Esophagus muscularis mucosa (tissue), 4 donors: ENCODE measurements around the gene ITPR1. TPM values are rescaled to one million over a fixed set of nuclear protein-coding genes. Genes with fewer than 3 reads are reported as not detected.

Source experiments
- DNase-seq: peaks from one replicate; pipeline ENCODE4 v3.0.0-alpha.2; 2017; ENCODE audit errors: extremely low spot score
- H3K27ac ChIP-seq, 4 donors: fragments of 200-600 bp; sonication (generic); replicated peaks in 1 of 4; 1 replicate in 3 of 4; 2 replicates in 1 of 4; pipeline ENCODE4 v1.5.1; 2016 to 2019; ENCODE audit warnings: mild to moderate bottlenecking in 1 of 4
- H3K27me3 ChIP-seq, 4 donors: fragments of 200-600 bp; sonication (generic); one replicate each; pipeline versions ENCODE4 v1.5.1 to v1.6.0; 2016 to 2019
- H3K36me3 ChIP-seq, 4 donors: fragments of 200-600 bp; sonication (generic); one replicate each; pipeline ENCODE4 v1.5.1; 2016 to 2019
- H3K4me1 ChIP-seq, 4 donors: fragments of 200-600 bp; sonication (generic); one replicate each; pipeline ENCODE4 v1.5.1; 2016 to 2019
- H3K4me3 ChIP-seq, 4 donors: fragments of 200-600 bp; sonication (generic); 1 replicate in 2 of 4; 2 replicates in 2 of 4; pipeline ENCODE4 v1.5.1; 2016 to 2019; ENCODE audit warnings: mild to moderate bottlenecking in 4 of 4, moderate library complexity in 1 of 4
- H3K9me3 ChIP-seq, 4 donors: fragments of 200-600 bp; sonication (generic); 1 replicate in 3 of 4; 2 replicates in 1 of 4; pipeline ENCODE4 v1.5.1; 2016 to 2019
- CTCF ChIP-seq, 3 experiments: fragments of 200-600 bp in 2 of 3; fragments of 450-650 bp in 1 of 3; sonication (generic) in 2 of 3; IDR thresholded peaks; one replicate each; pipeline ENCODE4 v1.5.1; 2017 to 2019; ENCODE audit warnings: antibody characterized with exemption in 3 of 3, mild to moderate bottlenecking in 2 of 3, moderate library complexity in 1 of 3
- EP300 ChIP-seq: sonication (generic); formaldehyde crosslinking; IDR thresholded peaks from one replicate; pipeline ENCODE4 v1.6.1; 2017; ENCODE audit warnings: antibody characterized with exemption
- POLR2A ChIP-seq: fragments of 450-650 bp; IDR thresholded peaks from one replicate; pipeline ENCODE4 v1.6.1; 2017; ENCODE audit warnings: antibody characterized with exemption, moderate library complexity, mild to moderate bottlenecking, low read depth
- POLR2AphosphoS5 ChIP-seq, 2 donors: sonication (generic); formaldehyde crosslinking; IDR thresholded peaks; one replicate each; pipeline ENCODE4 v1.6.1; 2017; ENCODE audit warnings: antibody characterized with exemption in 2 of 2
- WGBS: methylation state at CpG from one replicate; pipeline ENCODE4 v1.1.5; 2018; 5-methylcytosine and 5-hydroxymethylcytosine counted together
- intact Hi-C: fragments of 100-400 bp; cut with DNase I; formaldehyde crosslinking; loops from one replicate; pipeline ENCODE4 v1.15.1; 2023
- total RNA-seq, 4 donors: library from RNA; depleted of rRNA; stranded (reverse); fragments of >200 nt; gene quantifications; one replicate each; pipeline versions ENCODE4 v1.1.0 to v1.2.1, GENCODE V29; 2016

The ITPR1 gene
- total RNA-seq, 4 donors from 2014 or later = 204 to 271 (median 222) TPM

DNA sequence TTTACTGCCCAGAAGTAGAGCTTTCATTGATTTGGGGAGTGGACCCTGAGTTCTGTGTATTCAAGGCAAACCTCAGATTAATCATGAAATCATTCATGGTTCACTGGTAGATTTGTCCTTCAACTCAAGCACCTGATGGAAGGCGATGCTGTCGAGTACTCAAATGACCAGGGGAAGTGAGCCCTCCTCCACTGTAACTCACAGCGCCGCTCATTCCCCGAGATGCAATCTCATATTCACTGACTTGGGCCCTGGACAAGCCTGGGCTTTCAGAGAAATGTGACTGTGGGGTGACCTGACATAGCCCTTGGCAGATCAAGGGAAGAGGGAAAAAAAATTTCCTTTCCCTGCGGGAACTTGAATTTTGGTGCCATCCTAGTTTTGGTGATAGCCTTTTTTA, 329.4 kb downstream of the ITPR1 start:
- H3K4me1 ChIP-seq = peaks cover 34 to 38% (median 37%) of the 10 kb centered on the region in 4 donors
- no peak for TF ChIP-seq POLR2A
- TF ChIP-seq EP300 = no peak
- no peak for TF ChIP-seq CTCF (IDR thresholded peaks at IDR 0.05)
- no peak for TF ChIP-seq POLR2AphosphoS5 (IDR thresholded peaks at IDR 0.05)
- H3K4me3 ChIP-seq = no peak overlapping the region
- 92% methylated on average over 6 of the region's 6 CpGs for WGBS
- peaks cover 22 to 65% (median 43%) of the 10 kb centered on the region in 4 donors for H3K36me3 ChIP-seq
- intact Hi-C loops = no loop called here
- no peaks in the 10 kb centered on the region for H3K9me3 ChIP-seq
- no peak for DNase-seq
- peak overlapping the region in 2 of 4 donors; percentile 39 to 53 for H3K27ac ChIP-seq
- H3K27me3 ChIP-seq = no peaks in the 10 kb centered on the region

GRCh38 chr3:4823385-4823784, 330.2 kb downstream of the ITPR1 start:
- intact Hi-C loops = no loop called here
- WGBS = 87% methylated on average over 1 of the region's 1 CpG
- peak overlapping the region in 2 of 4 donors; percentile 80 to 82 for H3K27ac ChIP-seq
- no peak for DNase-seq
- peaks cover 18 to 57% (median 35%) of the 10 kb centered on the region in 4 donors for H3K36me3 ChIP-seq
- no peaks in the 10 kb centered on the region for H3K9me3 ChIP-seq
- H3K27me3 ChIP-seq = no peaks in the 10 kb centered on the region
- H3K4me1 ChIP-seq = peaks cover 42 to 46% (median 45%) of the 10 kb centered on the region in 4 donors
- no peak for TF ChIP-seq POLR2AphosphoS5 (IDR thresholded peaks at IDR 0.05)
- no peak overlapping the region for H3K4me3 ChIP-seq

- 81% methylated on average over 26 of the region's 26 CpGs for WGBS
- Histone ChIP-seq H3K27me3 (no peaks in the 10 kb centered on the region), H3K27ac (peak overlapping the region; percentile 74 to 82 (median 80)), H3K9me3 (no peaks in the 10 kb centered on the region), H3K4me3 (no peak overlapping the region), H3K36me3 (peaks cover 10 to 48% (median 27%) of the 10 kb centered on the region in 4 donors), H3K4me1 (peaks cover 48 to 55% (median 54%) of the 10 kb centered on the region in 4 donors)
- TF ChIP-seq POLR2A (no peak), POLR2AphosphoS5 (IDR thresholded peaks at IDR 0.05) (no peak), EP300 (no peak), CTCF (IDR thresholded peaks at IDR 0.05) (no peak)
- intact Hi-C loops = no loop called here
- no peak for DNase-seq
Measured at GRCh38 chr3:4823986-4824925, 331.1 kb downstream of the ITPR1 start.

- H3K36me3 ChIP-seq = peaks cover 10 to 42% (median 23%) of the 10 kb centered on the region in 4 donors
- peaks cover 48 to 58% (median 56%) of the 10 kb centered on the region in 4 donors for H3K4me1 ChIP-seq
- H3K9me3 ChIP-seq = no peaks in the 10 kb centered on the region
- TF ChIP-seq POLR2AphosphoS5 (IDR thresholded peaks at IDR 0.05) = no peak
- TF ChIP-seq CTCF (IDR thresholded peaks at IDR 0.05) = no peak
- TF ChIP-seq POLR2A = no peak
- TF ChIP-seq EP300 = no peak
- intact Hi-C loops = loop anchor here (5.0 kb wide), 2 partner anchors 152 to 202 kb away; partner anchors contain the start of gene BHLHE40
- WGBS = 22% methylated on average over 3 of the region's 3 CpGs
- no peak for DNase-seq
- peak overlapping the region; percentile 74 to 82 (median 80) for H3K27ac ChIP-seq
- H3K4me3 ChIP-seq = no peak overlapping the region
- no peaks in the 10 kb centered on the region for H3K27me3 ChIP-seq
Measured at GRCh38 chr3:4824926-4825325, 331.8 kb downstream of the ITPR1 start.

DNA sequence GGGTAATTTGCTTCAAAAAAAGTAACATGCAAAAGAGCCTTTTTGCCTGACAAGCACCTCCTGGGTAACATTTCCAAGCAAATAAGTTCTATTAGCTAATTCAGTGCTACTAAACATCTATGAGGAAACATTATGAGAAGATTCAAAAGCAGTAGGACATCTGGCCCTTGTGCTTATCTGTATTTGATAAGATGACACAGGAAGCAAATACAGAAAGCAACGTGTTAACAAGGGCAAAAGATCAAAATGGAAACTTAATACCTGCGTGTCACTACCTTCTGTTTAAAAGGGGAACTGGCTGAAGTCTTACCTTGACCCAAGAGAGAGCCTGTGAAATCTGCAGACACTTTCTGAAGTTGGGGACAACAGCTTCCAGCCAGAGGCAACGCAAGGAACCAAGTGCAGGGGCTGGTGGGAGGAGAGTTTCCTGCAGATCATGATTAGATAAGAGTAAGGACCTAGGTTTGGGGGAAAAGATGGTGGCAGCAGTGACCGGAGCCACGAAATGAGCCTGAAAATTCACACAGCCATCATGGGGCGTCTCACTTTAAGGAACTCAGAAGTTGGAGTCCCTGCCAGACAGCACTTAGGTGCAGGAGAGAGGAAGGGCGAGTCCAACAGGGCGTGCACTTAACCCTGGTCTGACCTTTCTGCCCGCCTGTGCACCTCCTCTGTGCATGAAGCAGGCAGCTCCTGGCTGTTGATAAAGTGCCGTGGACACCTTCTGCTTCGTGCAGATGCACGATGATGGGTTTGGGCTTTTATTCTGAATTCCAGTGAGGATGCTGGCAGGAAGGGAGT, 332.5 kb downstream of the ITPR1 start:
- intact Hi-C loops = loop anchor here (5.0 kb wide), 2 partner anchors 152 to 202 kb away; partner anchors contain the start of gene BHLHE40
- peaks cover 10 to 38% (median 19%) of the 10 kb centered on the region in 4 donors for H3K36me3 ChIP-seq
- no peak overlapping the region for H3K4me3 ChIP-seq
- TF ChIP-seq EP300 (no peak), CTCF (IDR thresholded peaks at IDR 0.05) (no peak), POLR2A (no peak), POLR2AphosphoS5 (IDR thresholded peaks at IDR 0.05) (no peak)
- DNase-seq = no peak
- no peaks in the 10 kb centered on the region for H3K9me3 ChIP-seq
- 34% methylated on average over 11 of the region's 12 CpGs for WGBS
- H3K27ac ChIP-seq = peak overlapping the region; percentile 74 to 82 (median 80)
- no peaks in the 10 kb centered on the region for H3K27me3 ChIP-seq
- H3K4me1 ChIP-seq = peaks cover 51 to 62% (median 61%) of the 10 kb centered on the region in 4 donors
